OCI-LY3 (cell line): ENCODE measurements around the gene NEB.
"Not testable (repeated sequence)": the region's sequence is repeated elsewhere in the genome, so short reads cannot be mapped to it uniquely, and the experiment has no call there.

Experiments
- H2AFZ ChIP-seq: fragments of 200-600, 300-600 bp; shearing (Covaris generic); 2 replicates; pipeline ENCODE4 v1.6.0; 2014; ENCODE audit warnings: antibody characterized with exemption, low read depth, low read length
- H3K27ac ChIP-seq: fragments of 200-600, 300-600 bp; sonication (generic); 2 replicates; pipeline ENCODE4 v1.5.1; 2014; ENCODE audit warnings: mild to moderate bottlenecking, low read length, moderate library complexity, mixed read lengths
- H3K27me3 ChIP-seq: fragments of 200-600, 300-600 bp; sonication (generic); 2 replicates; pipeline ENCODE4 v1.6.1; 2014; ENCODE audit warnings: low read depth, low read length, mixed read lengths
- H3K36me3 ChIP-seq: fragments of 200-600, 300-600 bp; sonication (generic); replicated peaks from 2 replicates; pipeline ENCODE3; 2014; ENCODE audit warnings: low read depth, low read length, mixed read lengths
- H3K4me1 ChIP-seq: fragments of 300-600, 200-600 bp; sonication (generic); 2 replicates; pipeline ENCODE4 v1.6.1; 2014; ENCODE audit warnings: low read length, mixed read lengths
- H3K4me2 ChIP-seq: fragments of 200-600, 300-600 bp; sonication (generic); 2 replicates; pipeline ENCODE4 v1.6.1; 2014; ENCODE audit warnings: low read length, mixed read lengths
- H3K4me3 ChIP-seq: fragments of 300-600, 200-600 bp; sonication (generic); 2 replicates; pipeline ENCODE4 v1.5.1; 2014; ENCODE audit warnings: antibody characterized with exemption, mild to moderate bottlenecking, low read length, moderate library complexity
- H3K79me2 ChIP-seq: fragments of 300-600, 200-600 bp; shearing (Covaris generic); 2 replicates; pipeline ENCODE4 v1.6.1; 2014; ENCODE audit warnings: mild to moderate bottlenecking, low read length, mixed read lengths
- H3K9ac ChIP-seq: fragments of 300-600, 200-600 bp; shearing (Covaris generic); 2 replicates; pipeline ENCODE4 v1.6.0; 2014; ENCODE audit warnings: mild to moderate bottlenecking, low read length, moderate library complexity
- H3K9me3 ChIP-seq: fragments of 200-600, 300-600 bp; shearing (Covaris generic); 2 replicates; pipeline ENCODE4 v1.6.1; 2014; ENCODE audit warnings: low read length, mixed read lengths; ENCODE audit not compliant: insufficient read depth
- H4K20me1 ChIP-seq: fragments of 200-600, 300-600 bp; sonication (generic); 2 replicates; pipeline ENCODE4 v1.6.1; 2016; ENCODE audit warnings: low read length, mixed read lengths; ENCODE audit not compliant: insufficient read depth
- CTCF ChIP-seq: fragments of 200-600, 300-600 bp; sonication (generic); IDR thresholded peaks from 2 replicates; pipeline ENCODE4 v1.5.1; 2014; ENCODE audit warnings: antibody characterized with exemption, low read length, low read depth
- EZH2phosphoT487 ChIP-seq: fragments of 200-600 bp; shearing (Covaris generic); IDR thresholded peaks from 2 replicates; pipeline ENCODE4 v1.6.1; 2018; ENCODE audit warnings: antibody characterized with exemption, mixed run types, low read depth

The NEB gene

GRCh38 chr2:151756820-151757219 lies 22.5 kb upstream of the NEB start:
- Histone ChIP-seq H3K4me1 (no peaks in the 10 kb centered on the region), H3K9me3 (no peaks in the 10 kb centered on the region), H3K4me2 (no peak overlapping the region), H3K27ac (no peak overlapping the region), H3K79me2 (no peaks in the 10 kb centered on the region), H3K36me3 (no peaks in the 10 kb centered on the region), H3K27me3 (no peaks in the 10 kb centered on the region), H3K4me3 (no peak overlapping the region), H3K9ac (no peak overlapping the region), H2AFZ (no peak overlapping the region), H4K20me1 (no peaks in the 10 kb centered on the region)
- TF ChIP-seq EZH2phosphoT487 (no peak), CTCF (no peak)

DNA sequence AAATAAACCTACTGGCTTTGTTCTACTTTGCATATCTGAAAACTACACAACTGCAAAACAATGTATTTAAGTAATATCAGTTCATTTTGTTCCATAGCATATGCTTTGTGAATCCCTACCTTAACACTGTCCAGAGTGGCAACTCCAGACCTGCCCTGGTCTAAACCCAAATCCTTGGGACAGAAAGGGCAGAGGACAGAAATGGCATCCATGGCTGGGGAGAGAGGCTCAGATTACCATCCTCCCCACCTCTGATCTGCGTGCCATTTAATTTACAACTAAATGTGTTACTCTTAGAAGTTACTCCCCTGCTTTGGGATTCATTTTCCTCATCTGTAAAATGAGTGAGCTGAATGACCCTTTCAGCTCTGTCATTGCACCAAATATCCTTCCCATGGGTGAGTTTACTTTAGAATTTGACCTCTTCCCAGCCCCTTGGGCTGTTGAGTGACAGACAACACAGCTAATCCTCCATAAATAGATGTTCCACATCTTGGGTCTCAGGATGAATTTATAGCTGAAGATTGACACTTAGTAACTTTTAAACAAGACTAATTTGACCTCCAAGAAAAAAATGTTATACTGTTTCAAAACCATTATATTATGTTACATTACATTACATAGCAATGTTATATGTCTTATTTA lies 20.1 kb upstream of the NEB start:
- Histone ChIP-seq H3K27me3 (no peaks in the 10 kb centered on the region), H3K79me2 (no peaks in the 10 kb centered on the region), H3K9me3 (no peaks in the 10 kb centered on the region), H3K4me3 (no peak overlapping the region), H4K20me1 (no peaks in the 10 kb centered on the region), H3K27ac (no peak overlapping the region), H3K4me1 (no peaks in the 10 kb centered on the region), H3K36me3 (no peaks in the 10 kb centered on the region), H3K9ac (no peak overlapping the region), H3K4me2 (no peak overlapping the region), H2AFZ (no peak overlapping the region)
- no peak for TF ChIP-seq CTCF
- TF ChIP-seq EZH2phosphoT487 = no peak

- Histone ChIP-seq H2AFZ (no peak overlapping the region), H4K20me1 (no peaks in the 10 kb centered on the region), H3K27me3 (no peaks in the 10 kb centered on the region), H3K4me1 (no peaks in the 10 kb centered on the region), H3K79me2 (no peaks in the 10 kb centered on the region), H3K9me3 (no peaks in the 10 kb centered on the region), H3K9ac (no peak overlapping the region), H3K4me2 (no peak overlapping the region), H3K4me3 (no peak overlapping the region), H3K36me3 (no peaks in the 10 kb centered on the region), H3K27ac (no peak overlapping the region)
- TF ChIP-seq CTCF = no peak
- TF ChIP-seq EZH2phosphoT487 = no peak
Observed at GRCh38 chr2:151753540-151753939, 19.3 kb upstream of the NEB start.

DNA sequence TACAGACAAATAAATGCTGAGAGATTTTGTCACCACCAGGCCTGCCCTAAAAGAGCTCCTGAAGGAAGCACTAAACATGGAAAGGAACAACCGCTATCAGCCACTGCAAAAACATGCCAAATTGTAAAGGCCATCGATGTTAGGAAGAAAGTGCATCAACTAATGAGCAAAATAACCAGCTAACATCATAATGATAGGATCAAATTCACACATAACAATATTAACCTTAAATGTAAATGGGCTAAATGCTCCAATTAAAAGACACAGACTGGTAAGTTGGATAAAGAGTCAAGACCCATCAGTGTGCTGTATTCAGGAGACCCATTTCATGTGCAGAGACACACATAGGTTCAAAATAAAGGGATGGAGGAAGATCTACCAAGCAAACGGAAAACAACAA lies 11.0 kb upstream of the NEB start:
- H3K4me3 ChIP-seq, H3K4me1 ChIP-seq, H2AFZ ChIP-seq, H3K36me3 ChIP-seq, H3K9ac ChIP-seq, H3K79me2 ChIP-seq, H3K27me3 ChIP-seq, H3K9me3 ChIP-seq, H4K20me1 ChIP-seq, H3K27ac ChIP-seq, H3K4me2 ChIP-seq: not testable (repeated sequence)
